HEK293 (cell line): ENCODE results near the gene CLEC16A.

Source experiments
- BCL11A ChIP-seq: fragments of 450-650 bp; formaldehyde crosslinking; IDR thresholded peaks from 2 replicates; pipeline ENCODE4 v1.5.1; 2016; ENCODE audit warnings: low read depth, missing biosample characterization, missing genetic modification characterization
- YY1 ChIP-seq: fragments of 450-650 bp; formaldehyde crosslinking; IDR thresholded peaks from 2 replicates; pipeline ENCODE4 v1.5.1; 2018; ENCODE audit warnings: missing biosample characterization, missing genetic modification characterization
- ZBTB20 ChIP-seq: fragments of 450-650 bp; formaldehyde crosslinking; IDR thresholded peaks from 2 replicates; pipeline ENCODE4 v1.5.1; 2016; ENCODE audit warnings: missing biosample characterization, missing genetic modification characterization
- ZNF133 ChIP-seq: fragments of 450-650 bp; formaldehyde crosslinking; IDR thresholded peaks from 2 replicates; pipeline ENCODE4 v1.5.1; 2016; ENCODE audit warnings: missing biosample characterization, missing genetic modification characterization
- ZNF223 ChIP-seq: fragments of 450-650 bp; formaldehyde crosslinking; IDR thresholded peaks from 2 replicates; pipeline ENCODE4 v1.5.1; 2016; ENCODE audit warnings: missing biosample characterization, missing genetic modification characterization
- ZNF530 ChIP-seq: fragments of 450-650 bp; formaldehyde crosslinking; IDR thresholded peaks from 2 replicates; pipeline ENCODE4 v1.5.1; 2016; ENCODE audit warnings: low read depth, missing biosample characterization, missing genetic modification characterization
- TF ChIP-seq, protein P1 (sequence below): fragments of 450-650 bp; formaldehyde crosslinking; IDR thresholded peaks from 2 replicates; pipeline ENCODE4 v1.5.1; 2016; ENCODE audit warnings: missing biosample characterization, missing genetic modification characterization
- TF ChIP-seq, protein P2 (sequence below): fragments of 450-650 bp; formaldehyde crosslinking; IDR thresholded peaks from 2 replicates; pipeline ENCODE4 v1.5.1; 2016; ENCODE audit warnings: missing biosample characterization, missing genetic modification characterization

DNA sequence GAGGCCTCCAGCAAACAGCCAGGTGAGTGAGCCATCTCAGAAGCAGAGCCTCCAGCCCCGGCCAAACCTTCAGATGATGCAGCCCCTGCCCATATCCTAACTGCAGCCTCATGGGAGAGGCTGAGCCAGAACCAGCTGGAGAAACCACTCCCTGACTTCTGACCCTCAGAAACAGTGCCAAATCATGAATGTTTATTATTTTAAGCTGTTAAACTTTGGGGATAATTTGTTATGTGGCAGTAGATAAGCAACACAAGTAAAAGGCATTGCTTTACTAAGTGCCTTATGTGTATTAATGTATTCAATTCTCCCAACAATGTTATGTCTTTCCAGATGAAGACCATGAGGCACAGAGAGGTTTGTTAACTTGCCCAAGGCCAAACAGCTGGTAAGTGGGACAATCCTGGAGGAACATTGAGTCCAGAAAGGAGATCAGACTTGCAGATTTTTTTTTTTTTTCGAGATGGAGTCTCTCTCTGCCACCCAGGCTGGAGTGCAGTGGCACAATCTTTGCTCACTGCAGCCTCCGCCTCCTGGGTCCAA, 252.0 kb downstream of the CLEC16A start:
- TF ChIP-seq, protein P1, sequence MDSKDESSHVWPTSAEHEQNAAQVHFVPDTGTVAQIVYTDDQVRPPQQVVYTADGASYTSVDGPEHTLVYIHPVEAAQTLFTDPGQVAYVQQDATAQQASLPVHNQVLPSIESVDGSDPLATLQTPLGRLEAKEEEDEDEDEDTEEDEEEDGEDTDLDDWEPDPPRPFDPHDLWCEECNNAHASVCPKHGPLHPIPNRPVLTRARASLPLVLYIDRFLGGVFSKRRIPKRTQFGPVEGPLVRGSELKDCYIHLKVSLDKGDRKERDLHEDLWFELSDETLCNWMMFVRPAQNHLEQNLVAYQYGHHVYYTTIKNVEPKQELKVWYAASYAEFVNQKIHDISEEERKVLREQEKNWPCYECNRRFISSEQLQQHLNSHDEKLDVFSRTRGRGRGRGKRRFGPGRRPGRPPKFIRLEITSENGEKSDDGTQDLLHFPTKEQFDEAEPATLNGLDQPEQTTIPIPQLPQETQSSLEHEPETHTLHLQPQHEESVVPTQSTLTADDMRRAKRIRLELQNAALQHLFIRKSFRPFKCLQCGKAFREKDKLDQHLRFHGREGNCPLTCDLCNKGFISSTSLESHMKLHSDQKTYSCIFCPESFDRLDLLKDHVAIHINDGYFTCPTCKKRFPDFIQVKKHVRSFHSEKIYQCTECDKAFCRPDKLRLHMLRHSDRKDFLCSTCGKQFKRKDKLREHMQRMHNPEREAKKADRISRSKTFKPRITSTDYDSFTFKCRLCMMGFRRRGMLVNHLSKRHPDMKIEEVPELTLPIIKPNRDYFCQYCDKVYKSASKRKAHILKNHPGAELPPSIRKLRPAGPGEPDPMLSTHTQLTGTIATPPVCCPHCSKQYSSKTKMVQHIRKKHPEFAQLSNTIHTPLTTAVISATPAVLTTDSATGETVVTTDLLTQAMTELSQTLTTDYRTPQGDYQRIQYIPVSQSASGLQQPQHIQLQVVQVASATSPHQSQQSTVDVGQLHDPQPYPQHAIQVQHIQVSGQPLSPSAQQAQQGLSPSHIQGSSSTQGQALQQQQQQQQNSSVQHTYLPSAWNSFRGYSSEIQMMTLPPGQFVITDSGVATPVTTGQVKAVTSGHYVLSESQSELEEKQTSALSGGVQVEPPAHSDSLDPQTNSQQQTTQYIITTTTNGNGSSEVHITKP (tag by site-specific recombination) = no peak
- TF ChIP-seq, protein P2, sequence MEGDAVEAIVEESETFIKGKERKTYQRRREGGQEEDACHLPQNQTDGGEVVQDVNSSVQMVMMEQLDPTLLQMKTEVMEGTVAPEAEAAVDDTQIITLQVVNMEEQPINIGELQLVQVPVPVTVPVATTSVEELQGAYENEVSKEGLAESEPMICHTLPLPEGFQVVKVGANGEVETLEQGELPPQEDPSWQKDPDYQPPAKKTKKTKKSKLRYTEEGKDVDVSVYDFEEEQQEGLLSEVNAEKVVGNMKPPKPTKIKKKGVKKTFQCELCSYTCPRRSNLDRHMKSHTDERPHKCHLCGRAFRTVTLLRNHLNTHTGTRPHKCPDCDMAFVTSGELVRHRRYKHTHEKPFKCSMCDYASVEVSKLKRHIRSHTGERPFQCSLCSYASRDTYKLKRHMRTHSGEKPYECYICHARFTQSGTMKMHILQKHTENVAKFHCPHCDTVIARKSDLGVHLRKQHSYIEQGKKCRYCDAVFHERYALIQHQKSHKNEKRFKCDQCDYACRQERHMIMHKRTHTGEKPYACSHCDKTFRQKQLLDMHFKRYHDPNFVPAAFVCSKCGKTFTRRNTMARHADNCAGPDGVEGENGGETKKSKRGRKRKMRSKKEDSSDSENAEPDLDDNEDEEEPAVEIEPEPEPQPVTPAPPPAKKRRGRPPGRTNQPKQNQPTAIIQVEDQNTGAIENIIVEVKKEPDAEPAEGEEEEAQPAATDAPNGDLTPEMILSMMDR (tag by site-specific recombination) = no peak
- no peak for TF ChIP-seq ZNF223 (tag by site-specific recombination)
- no peak for TF ChIP-seq YY1 (tag by site-specific recombination)
- no peak for TF ChIP-seq BCL11A (tag by site-specific recombination)
- TF ChIP-seq ZNF133 = no peak
- TF ChIP-seq ZNF530 (tag by site-specific recombination) = no peak
- TF ChIP-seq ZBTB20 (tag by site-specific recombination) = no peak
